Activated CD4-positive, CD25-positive, alpha-beta regulatory T cell treated with anti-CD3 and anti-CD28 coated beads, Interleukin-2, amount 50 U/mL, for 24 hours (primary cell): ENCODE measurements around the gene CKS2.
"Not testable (repeated sequence)": the region's sequence is repeated elsewhere in the genome, so short reads cannot be mapped to it uniquely, and the experiment has no call there.

Source experiments
- ATAC-seq, 2 donors: fragments of 150-1000 bp; cut with Tn5 transposase; one replicate each; pipeline ENCODE4 v1.10.0; 2021; ENCODE audit warnings: mild to moderate bottlenecking in 1 of 2, moderate library complexity in 1 of 2

Gene CKS2

DNA sequence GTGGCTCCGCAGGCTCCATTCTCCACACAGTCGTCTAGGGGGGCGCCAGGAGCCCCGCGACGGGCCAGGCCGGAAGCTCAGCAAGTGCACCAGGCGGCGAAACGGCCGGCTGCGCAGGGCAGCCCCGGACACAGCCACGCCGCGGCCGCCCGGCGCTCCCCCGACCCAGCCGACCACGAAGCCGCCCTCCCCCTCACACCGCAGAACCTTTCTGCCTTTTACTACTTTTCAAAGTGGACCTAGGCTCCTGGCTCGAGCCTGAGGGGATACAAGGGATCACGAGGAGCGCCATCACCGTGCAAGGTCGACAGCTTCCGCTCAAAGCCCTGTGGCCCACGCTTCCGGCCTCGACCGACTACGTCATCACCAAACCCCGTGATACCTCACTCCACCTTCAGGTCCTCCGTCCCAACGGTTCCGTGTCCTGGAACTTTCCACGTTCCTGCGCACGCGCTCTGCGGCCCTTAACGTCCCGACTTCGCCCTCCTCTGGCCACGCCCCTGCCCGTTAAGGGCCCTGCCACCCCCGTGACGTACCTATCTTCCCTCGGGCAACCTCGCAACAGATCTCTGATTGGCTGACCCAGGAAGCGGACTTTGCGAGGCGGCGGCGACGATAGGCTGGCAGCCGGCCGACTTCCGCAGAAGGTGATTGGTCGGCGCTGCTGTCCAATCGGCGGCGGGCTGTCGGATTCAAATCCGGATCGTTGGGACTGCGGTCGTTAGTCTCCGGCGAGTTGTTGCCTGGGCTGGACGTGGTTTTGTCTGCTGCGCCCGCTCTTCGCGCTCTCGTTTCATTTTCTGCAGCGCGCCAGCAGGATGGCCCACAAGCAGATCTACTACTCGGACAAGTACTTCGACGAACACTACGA is at the start of gene CKS2:
Gene CKS2, plus strand, starts transcription at position 721 of the 871 bp plus-strand sequence. Its CDS starts 98 bp downstream, at position 819.
- ATAC-seq = peak; percentile 90 to 91

DNA sequence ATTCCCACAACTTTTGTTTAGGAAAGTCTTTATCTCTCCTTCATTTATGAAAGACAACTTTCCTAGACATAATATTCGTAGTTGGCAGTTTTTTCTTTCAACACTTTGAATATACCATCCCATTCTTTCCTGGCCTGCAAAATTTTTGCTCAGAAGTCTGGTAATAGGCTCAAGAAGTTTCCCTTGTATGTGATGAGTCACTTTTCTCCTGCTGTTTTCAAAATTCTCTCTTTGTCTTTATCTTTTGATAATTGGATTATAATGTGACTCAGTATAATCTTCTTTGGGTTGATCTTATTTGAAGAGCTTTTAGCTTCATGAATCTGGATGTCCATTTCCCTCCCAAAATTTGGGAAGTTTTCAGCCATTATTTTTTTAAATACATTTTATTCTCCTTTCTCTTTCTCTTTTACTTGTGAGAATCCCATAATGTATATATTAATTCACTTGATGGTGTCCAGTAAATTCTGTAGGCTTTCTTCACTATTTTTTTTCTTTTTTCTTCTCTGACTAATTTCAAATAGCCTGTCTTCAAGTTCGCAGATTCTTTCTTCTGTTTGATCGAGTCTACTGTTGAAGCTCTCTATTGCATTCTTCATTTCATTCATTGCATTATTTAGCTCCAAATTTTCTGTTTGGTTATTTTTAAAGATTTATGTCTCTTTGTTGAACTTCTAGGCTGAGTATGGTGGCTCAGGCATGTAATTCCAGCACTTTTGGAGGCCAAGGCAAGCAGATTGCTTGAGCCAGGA is 37.3 kb upstream of the CKS2 start:
- ATAC-seq = no peak

DNA sequence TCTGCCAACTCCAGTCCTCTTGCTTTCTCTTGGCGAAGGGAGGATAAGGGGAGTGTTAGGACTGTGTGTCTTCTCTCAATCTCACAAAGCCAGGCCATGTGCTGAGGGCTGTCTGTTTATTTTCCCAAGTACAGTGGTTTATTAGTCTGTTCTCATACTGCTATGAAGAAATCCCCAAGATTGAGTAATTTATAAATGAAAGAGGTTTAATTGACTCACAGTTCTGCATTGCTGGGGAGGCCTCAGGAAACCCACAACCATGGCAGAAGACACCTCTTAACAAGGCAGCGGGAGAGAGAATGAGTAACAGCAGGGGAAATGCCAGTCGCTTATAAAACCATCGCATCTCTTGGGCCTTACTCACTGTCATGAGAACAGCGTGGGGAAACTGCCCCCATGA is 36.2 kb upstream of the CKS2 start:
- peak; percentile 32 to 43 for ATAC-seq

DNA sequence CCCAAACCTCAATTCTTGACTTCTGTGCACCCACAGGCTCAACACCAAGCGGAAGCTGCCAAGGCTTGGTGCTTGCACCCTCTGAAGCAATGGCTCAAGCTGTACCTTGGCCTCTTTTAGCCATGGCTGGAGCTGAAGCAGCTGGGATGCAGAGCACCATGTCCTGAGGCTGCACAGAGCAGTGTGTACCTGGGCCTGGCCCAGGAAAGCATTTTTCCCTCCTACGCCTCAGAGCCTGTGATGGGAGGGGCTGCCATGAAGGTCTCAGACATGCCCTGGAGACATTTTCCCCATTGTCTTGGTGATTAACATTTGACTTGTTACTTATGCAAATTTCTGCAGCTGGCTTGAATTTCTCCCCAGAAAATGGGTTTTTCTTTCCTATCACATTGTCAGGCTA is 35.0 kb upstream of the CKS2 start:
- ATAC-seq = not testable (repeated sequence)

DNA sequence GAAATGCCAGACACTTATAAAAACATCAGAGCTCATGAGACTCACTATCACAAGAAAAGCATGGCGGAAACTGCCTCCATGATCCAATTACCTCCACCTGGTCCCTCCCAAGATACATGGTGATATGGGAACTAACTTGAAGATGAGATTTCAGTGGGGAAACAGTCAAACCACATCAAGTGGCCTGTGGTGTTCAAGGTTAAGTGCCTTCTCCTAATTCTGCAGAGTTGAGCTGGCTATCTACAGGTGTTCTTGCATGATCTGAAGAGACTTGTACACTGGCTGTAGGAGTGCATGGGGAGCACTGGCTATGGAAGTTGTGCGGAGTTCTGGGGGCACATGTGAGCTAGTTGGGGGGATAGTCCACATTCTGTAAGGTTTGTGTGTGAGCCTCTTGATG is 34.0 kb upstream of the CKS2 start:
- ATAC-seq = no peak

DNA sequence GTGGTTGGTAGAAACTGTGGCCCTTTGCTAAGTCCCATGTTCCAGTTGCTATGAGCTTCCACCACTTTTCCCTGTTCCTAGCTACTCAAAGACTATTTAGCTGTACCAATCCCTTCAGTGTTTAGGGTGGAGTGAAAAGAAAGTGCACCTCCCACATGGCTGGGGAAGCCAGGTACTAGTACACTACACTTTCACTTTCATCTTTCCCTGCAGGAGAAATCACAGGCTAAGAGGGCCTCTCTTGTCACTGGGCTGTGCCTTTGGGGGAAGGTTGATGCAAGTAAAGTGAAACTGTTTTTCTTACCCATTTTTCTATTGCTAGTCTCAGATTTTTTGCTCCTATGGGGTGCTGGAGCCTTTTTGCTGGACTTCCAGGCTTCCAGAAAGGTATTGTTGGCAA is 33.5 kb upstream of the CKS2 start:
- peak in 1 of 2 donors; percentile 36 for ATAC-seq

DNA sequence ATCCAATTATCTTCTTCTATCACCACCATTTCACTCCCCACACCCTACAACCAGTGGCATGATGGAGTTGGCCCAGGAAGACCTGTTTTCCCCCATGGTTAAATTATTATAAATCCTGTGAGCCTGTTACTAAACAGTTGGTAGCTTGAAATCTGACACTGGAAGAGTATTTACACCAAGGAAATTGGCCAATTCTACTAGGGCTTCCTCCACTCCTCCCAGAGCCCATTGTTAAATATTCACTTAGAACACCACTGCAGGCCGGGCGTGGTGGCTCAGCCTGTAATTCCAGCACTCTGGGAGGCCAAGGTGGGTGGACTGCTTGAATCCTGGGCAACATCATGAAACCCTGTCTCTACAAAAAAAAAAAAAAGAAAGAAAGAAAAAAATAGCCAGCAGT is 32.4 kb upstream of the CKS2 start:
- no peak for ATAC-seq

DNA sequence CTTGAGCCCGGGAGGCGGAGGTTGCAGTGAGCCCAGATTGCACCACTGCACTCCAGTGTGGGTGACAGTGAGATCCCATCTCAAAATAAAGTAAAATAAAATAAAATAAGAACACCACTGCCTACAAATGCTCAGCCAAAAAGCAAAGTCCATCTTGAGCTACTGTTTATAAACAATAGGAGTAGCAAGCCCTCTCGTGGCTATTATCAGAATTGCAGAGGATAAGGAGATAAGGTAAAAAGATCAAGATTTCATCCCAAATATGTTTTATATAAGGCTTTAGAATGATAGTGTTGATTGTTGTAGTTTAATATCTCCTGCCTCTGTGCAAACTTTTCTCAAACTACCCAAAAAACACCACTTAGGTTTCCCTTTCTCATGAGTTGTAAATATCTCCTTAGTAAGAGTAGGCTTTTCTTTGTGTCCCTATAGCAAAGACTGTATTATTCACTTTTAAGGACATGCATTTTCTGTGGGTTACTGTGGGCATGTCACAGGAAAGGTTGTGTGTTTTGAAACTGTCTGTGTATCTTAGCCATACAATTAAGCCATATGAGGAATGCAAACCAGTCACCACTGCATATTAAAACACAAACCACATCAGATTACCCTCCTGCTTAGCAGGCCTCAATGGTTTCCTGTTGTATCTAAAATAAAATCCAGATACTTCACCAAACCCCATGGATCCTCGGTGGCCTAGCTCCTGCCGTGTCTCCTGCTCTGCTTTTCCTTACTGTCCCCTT is 31.8 kb upstream of the CKS2 start:
- ATAC-seq = no peak

DNA sequence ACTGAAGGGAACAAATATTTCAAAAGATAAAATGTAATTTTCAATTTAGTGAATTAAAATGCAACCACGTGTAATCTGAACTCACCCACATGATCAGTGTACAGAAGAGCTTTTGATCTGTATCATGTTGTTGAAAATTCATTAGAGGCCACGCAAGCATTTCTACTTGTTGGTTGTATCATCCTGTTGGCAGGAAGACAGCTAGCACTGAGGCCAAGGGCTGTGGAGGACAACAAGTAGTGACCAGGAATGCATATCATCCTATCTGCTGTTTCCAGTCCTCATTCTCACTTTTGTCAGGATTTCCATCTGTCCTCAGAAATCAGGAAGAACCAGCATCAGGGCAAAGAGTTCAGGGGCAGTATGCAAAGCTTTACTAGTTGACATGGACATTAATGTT is 29.9 kb upstream of the CKS2 start:
- no peak for ATAC-seq

DNA sequence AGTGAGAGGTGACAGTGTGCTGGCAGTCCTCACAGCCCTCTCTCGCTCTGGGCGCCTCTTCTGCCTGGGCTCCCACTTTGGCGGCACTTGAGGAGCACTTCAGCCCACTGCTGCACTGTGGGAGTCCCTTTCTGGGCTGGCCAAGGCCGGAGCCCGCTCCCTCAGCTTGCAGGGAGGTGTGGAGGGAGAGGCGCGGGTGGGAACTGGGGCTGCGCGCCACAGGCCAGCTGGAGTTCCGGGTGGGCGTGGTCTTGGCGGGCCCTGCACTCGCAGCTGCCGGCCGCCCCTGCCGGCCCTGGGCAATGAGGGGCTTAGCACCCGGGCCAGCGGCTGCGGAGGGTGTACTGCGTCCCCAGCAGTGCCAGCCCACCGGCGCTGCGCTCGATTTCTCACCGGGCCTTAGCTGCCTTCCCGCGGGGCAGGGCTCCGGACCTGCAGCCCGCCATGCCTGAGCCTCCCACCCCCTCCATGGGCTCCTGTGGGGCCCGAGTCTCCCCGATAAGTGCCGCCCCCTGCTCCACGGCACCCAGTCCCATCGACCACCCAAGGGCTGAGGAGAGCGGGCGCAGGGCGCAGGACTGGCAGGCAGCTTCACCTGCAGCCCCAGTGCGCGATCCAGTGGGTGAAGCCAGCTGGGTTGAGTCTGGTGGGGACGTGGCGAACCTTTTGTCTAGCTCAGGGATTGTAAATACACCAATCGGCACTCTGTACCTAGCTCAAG is 28.6 kb upstream of the CKS2 start:
- ATAC-seq = not testable (repeated sequence)

DNA sequence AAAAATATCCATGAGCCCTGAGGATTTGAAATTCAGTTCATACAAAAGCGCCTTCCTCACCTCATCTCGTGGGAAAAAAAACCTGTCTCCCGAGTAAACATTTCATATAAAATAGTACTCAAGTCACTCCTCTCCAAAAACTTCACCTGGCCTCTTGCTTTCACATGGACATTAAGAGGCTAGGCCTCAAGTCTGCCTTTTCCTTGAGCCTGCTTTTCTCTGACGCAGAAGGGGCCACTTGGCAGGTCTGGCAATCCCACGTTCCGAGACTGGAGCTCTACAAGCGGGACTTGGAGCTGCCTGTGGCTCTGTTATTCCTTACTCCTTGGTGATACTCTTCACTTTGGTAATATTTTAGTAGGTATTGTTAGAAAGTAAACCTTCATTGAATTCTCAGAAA is 26.9 kb upstream of the CKS2 start:
- ATAC-seq = no peak

DNA sequence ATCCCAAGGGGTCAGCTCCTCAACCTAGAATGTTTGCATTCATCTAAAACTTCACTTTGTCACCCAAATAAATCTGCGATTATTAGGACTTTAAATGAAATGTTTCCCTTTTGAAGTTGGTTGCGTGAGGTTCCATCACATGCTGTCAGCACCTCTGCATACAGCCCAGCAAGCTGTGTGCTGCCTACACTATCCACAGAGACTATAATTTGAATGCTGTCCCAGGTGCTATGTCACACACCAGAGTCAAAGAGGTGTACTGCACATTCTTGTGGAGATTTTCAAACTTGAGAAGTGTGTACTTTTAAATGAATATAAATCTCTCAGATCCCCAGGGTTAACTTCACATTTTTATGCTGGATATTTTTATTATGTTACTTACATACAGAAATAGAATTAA is 19.3 kb upstream of the CKS2 start:
- ATAC-seq = no peak

DNA sequence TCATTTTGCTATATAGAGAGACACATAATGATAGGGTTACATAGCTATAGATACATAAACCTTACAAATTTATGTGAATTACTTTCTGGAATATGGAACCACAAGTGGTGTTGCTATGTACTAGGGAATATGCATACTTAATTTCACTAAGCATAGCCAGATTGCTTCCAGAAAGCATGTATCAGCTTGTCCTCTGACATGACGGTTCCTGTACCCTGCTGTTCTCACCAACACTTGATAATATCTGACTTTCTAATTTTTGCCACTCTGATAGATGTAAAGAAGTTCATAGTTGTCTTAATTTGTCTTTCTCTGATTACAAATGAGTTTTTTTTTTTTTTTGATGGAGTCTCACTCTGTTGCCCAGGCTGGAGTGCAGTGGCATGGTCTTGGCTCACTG is 18.0 kb upstream of the CKS2 start:
- ATAC-seq = no peak

DNA sequence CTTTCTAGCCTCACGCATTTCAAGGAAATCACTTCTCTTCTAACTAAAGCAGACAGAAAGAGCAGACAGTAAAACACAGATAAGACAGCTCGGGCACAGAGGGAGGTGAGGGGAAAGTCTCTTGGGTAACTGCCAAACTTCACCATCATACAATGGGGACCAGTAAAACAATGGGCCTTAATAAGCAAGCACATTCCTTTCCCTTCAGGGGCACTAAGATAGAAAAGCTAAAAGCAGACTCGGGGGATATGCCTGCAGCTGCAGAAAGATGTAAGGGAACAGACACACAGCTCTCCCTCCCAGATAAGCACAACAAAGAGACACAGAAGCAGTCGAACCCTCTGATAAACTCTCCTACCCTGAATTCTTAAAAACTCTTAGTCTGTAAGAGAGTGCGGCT is 15.6 kb upstream of the CKS2 start:
- no peak for ATAC-seq

DNA sequence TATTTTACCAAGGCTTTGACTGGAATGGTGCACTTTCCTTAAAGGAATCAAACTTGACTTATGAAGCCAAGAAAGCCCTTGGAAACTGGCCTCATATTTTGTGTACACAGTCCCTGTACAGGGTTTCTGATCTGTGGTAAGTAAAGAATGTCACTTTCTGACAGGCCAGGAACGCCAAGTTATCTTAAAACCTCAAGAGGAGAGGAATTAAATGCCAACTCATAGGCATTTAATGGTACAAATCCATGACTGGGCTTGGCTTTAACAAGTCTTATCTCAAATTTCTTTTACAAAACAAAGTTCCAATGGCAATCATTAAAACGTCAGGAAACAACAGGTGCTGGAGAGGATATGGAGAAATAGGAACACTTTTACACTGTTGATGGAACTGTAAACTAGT is 9.0 kb upstream of the CKS2 start:
- ATAC-seq = not testable (repeated sequence)

DNA sequence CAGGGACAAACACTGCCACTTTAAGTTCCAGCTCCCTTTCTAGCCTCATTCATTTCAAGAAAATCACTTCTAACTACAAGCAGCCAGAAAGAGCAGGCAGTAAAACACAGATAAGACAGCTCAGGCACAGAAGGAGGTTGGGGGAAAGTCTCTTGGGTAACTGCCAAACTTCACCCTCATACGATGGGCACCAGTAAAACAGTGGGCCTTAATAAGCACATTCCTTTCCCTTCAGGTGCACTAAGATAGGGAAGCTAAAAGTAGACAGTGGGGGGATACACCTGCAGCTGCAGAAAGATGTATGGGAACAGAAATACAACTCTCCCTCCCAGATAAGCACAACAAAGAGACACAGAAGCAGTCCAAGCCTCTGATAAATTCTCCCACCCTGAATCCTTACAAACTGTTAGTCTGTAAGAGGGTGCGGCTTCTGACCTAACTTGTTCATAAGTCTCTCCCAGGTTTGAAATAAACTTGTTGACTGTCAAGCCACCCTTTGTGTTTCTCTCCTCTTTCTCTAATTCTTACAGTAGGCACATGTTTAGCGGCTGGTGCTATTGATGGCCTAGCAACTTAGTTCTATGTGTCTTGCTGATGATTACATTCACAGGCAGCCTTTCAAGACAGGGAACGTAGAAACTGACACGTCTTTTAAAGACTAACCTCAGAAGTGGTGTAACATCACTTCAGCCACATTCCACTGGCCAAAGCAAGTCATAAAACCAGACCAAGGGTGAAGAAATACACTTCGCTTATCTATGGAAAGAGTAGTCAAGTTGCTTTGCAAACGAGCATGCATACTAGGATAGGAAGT is 6.8 kb upstream of the CKS2 start:
- ATAC-seq = no peak

DNA sequence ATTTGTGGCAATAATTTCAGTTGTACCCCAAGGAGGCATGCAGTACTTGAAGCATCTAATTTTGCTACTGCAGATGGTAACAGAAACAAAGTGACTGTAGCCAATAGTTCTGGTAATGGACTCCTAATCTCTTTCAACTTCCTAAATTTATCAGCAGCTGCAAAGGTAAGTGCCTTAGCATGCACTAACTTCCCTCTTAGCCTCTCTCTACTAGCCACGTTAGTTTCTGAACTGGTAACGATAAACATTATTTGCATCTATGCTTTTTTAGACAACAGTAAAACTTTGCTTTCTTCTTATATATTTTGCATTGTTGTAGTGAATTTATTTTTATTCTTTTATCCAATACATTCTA is 6.2 kb upstream of the CKS2 start:
- no peak for ATAC-seq

DNA sequence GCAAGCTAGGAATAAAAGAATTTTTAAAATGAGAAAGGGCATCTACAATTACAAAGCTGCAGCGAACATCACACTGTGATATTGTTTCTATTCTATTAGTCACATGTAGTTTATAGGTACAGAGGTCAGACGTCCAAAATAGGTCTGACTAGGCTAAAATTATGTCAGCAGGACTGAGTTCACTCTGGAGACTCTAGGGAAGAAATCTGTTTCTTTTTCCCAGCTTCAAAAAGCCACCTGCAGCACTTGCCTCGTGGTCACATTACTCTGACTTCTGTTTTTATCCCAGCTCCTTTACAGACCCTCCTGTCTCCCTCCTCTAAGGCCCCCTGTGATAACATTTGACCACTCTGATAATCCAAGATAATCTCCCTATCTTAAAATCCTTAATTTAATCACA is 5.1 kb upstream of the CKS2 start:
- ATAC-seq = no peak

DNA sequence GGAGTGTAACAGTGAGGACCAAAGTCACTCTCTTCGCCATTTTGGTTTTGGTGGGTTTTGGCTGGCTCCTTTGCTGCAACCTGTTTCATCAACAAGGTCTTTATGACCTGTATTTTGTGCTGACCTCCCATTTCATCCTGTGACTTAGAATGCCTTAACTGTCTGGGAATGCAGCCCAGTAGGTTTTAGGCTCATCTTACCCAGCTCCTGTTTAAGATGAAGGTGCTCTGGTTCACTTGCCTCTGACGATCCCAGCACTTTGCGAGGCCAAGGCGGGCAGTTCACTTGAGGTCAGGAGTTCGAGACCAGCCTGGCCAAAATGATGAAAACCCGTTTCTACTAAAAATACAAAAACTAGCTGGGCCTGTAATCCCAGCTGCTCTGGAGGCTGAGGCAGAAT is 1.8 kb upstream of the CKS2 start:
- ATAC-seq = no peak

DNA sequence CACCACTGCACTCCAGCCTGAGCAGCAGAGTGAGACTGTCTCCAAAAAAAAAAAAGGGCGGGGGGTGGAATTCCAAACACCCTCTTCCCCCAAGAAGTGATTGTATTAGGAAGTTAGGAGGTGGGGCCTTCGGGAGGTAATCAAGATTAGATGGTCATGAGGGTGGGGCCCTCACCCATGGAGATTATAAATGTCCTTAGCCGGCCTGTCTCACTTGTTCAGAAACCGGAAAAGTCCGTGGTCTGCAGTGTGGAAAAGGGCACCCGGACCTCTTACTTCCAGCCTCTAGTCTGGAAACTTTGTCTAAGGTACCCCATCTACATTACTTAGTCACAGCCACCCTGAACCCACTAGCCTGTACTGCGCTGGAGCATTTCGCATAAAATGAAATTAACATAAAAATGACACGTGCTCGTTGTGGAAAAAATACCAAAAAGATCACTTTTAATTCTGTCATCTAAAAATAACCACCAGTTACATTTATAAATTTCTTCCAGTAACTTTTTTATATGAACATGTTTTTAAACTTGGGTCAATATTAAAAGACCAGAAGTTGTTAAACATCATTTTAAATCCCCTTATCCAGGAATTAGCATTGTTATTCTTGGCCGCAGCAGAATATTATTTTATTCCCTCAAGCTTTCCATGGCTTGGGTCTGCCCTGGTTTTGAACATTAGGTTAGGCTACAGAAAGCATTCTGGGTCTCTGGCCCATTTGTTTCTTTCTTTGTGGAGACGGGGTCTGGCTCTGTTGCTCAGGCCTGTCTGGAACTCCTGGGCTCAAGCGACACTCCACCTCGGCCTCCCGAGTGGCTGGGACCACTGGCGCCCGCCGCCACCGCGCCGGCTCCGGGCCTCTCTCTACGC is 1.2 kb upstream of the CKS2 start:
- ATAC-seq = no peak
